Esophagus muscularis mucosa (tissue), 4 donors: ENCODE data around the gene NFE2.

ENCODE experiments used
- EP300 ChIP-seq: sonication (generic); formaldehyde crosslinking; IDR thresholded peaks from one replicate; pipeline ENCODE4 v1.6.1; 2017; ENCODE audit warnings: antibody characterized with exemption
- POLR2A ChIP-seq: fragments of 450-650 bp; IDR thresholded peaks from one replicate; pipeline ENCODE4 v1.6.1; 2017; ENCODE audit warnings: antibody characterized with exemption, moderate library complexity, mild to moderate bottlenecking, low read depth
- POLR2AphosphoS5 ChIP-seq, 2 donors: sonication (generic); formaldehyde crosslinking; IDR thresholded peaks; one replicate each; pipeline ENCODE4 v1.6.1; 2017; ENCODE audit warnings: antibody characterized with exemption in 2 of 2
- TF ChIP-seq, protein P1 (sequence below), 3 experiments: fragments of 200-600 bp in 2 of 3; fragments of 450-650 bp in 1 of 3; sonication (generic) in 2 of 3; IDR thresholded peaks; one replicate each; pipeline ENCODE4 v1.5.1; 2017 to 2019; ENCODE audit warnings: antibody characterized with exemption in 3 of 3, mild to moderate bottlenecking in 2 of 3, moderate library complexity in 1 of 3

DNA sequence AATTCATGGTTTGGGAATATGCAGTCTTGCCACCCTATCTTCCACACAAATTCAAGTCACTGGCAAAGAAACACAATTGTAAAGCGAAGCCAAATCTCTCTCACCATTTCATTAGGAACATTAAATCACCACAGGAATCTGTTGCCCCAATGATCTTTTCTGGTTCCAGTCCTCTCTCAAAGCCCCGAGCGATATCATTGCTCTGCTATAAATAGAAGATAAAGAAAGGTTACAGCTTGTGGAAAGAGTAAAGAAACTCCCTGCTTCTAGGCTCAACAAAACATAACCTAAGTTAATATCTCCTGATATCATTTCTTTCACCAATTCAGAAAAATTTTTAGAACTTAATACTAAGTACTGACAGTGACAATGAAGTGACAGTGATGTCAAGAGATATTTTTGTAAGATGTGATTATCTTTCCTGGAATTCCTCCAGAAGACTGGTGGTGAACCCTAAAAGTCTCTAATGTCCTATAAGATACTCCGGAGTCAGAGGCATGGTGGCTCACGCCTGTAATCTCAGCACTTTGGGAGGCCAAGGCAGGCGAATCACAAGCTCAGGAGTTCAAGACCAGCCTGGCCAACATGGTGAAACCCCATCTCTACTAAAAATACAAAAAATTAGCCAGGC is 54.7 kb downstream of the NFE2 start:
- TF ChIP-seq, protein P1, sequence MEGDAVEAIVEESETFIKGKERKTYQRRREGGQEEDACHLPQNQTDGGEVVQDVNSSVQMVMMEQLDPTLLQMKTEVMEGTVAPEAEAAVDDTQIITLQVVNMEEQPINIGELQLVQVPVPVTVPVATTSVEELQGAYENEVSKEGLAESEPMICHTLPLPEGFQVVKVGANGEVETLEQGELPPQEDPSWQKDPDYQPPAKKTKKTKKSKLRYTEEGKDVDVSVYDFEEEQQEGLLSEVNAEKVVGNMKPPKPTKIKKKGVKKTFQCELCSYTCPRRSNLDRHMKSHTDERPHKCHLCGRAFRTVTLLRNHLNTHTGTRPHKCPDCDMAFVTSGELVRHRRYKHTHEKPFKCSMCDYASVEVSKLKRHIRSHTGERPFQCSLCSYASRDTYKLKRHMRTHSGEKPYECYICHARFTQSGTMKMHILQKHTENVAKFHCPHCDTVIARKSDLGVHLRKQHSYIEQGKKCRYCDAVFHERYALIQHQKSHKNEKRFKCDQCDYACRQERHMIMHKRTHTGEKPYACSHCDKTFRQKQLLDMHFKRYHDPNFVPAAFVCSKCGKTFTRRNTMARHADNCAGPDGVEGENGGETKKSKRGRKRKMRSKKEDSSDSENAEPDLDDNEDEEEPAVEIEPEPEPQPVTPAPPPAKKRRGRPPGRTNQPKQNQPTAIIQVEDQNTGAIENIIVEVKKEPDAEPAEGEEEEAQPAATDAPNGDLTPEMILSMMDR (IDR thresholded peaks at IDR 0.05), result no peak
- TF ChIP-seq EP300, result no peak
- TF ChIP-seq POLR2A, result no peak
- no peak for TF ChIP-seq POLR2AphosphoS5 (IDR thresholded peaks at IDR 0.05)
